Activated naive CD4-positive, alpha-beta T cell treated with anti-CD3 and anti-CD28 coated beads, Interleukin-2, amount 50 U/mL, for 72 hours (primary cell): Measurements from ENCODE around the gene RIPOR2. TPM values are rescaled to one million over a fixed set of nuclear protein-coding genes. Genes with fewer than 3 reads are reported as not detected.

Experiments used
- ATAC-seq, 2 donors: fragments of 150-1000 bp; cut with Tn5 transposase; 2 replicates each; pipeline ENCODE4 v1.10.0; 2021; ENCODE audit warnings: mild to moderate bottlenecking in 2 of 2, moderate library complexity in 2 of 2
- DNase-seq, 2 donors: peaks; one replicate each; pipeline ENCODE4 v3.0.0; 2021 to 2022; ENCODE audit warnings: low spot score in 2 of 2
- H3K27ac Mint-ChIP-seq, 2 donors: one replicate each; pipeline ENCODE4 v1.8.0; 2022; ENCODE audit warnings: mild to moderate bottlenecking in 2 of 2, mixed read lengths in 2 of 2
- H3K36me3 Mint-ChIP-seq, 2 donors: one replicate each; pipeline ENCODE4 v1.8.0; 2022; ENCODE audit warnings: mixed read lengths in 2 of 2
- H3K9me3 Mint-ChIP-seq, 2 donors: one replicate each; pipeline ENCODE4 v1.8.0; 2022; ENCODE audit warnings: mixed read lengths in 2 of 2
- total RNA-seq, 2 donors: library from RNA; stranded (reverse); gene quantifications; one replicate each; pipeline ENCODE4 v1.2.3, GENCODE V29; 2022

The RIPOR2 gene
- total RNA-seq, 2 donors from 2014 or later = 63.9 to 126 TPM

DNA sequence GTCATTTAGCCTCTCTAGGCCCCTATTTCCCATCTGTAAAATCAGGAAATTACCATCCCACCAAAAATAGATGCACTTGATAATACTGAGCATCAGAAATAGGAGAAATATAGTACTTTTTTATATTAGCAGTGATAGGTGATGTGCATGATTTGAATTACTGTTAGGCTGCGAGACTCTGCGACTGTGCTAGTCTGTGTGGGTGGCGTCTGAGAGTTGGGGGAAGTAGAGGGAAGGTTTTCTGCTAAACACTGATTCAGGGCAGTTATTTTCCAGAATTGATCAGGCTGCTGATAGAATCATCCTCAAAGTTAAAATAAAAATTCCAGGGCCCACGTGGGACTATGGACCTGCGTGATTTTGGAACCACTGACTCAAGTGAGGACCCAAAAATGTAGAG, 76.6 kb downstream of the RIPOR2 start:
- no peak for DNase-seq
- no peak for ATAC-seq
- peak overlapping the region; percentile 7 to 75 for H3K27ac Mint-ChIP-seq
- peaks cover 31 to 50% of the 10 kb centered on the region in 2 donors for H3K36me3 Mint-ChIP-seq
- no peaks in the 10 kb centered on the region for H3K9me3 Mint-ChIP-seq

DNA sequence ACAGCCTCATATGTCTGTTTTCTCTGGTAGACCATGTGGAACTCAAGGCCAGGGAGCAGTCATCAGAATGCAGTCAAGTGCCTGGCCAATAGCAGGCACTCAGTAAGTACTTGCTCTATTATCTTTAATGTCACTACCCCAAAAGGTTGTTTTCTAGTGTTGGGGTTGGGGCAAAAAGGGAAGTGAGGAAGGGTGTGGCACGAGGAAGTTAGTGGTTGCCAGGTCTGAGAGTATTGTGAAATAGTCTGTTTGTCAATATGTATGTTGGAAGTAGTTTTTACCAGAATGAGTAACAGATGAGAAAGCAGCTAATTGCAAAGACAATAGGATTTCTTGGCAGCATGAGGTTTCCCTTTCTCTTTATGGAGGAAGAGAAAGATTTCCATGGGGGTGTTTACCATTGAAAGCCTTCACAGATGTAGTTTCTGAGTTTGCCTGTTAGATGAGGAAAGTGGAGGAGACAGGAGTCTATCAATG, 77.5 kb downstream of the RIPOR2 start:
- Mint-ChIP-seq H3K9me3 (no peaks in the 10 kb centered on the region), H3K27ac (peak overlapping the region; percentile 75 to 95), H3K36me3 (peaks cover 31 to 46% of the 10 kb centered on the region in 2 donors)
- peak in 1 of 2 donors; percentile 20 for DNase-seq
- ATAC-seq = peak; percentile 38 to 45

DNA sequence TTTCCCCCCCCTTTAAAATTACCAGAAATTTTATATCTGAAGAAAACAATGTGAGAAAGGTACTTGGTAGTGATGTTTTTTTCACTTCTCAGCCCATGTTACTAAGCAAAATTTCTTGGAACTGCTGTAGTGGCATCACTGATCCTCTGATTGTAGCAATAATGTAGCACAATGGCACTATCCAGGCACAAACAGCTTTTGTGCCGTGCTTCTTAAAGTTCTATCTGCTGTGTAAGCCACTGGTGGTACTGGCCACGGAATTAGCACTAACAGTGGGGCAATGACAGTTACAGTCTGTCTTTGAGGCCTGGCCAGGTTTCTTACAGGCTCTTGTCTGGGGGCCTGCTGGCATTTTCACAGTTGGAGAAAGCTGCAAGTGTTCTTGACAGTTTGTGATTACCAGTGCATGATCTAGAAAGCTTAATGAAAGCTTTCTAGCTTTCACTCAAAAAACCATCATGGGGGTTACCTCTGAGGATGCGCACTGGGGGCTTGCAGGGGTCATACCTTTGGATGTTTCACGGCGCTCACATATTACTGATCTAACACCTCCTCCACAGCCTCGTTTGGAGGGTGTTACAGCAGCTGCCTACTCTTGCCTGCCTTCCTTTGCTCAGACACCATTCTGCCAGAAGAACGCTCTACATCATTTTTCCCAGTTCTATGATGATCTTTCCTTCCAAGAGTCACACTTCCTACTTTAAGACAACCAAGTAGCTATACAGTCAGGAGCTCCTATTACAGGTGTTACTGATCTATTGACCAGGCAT, 78.7 kb downstream of the RIPOR2 start:
- DNase-seq (no peak), ATAC-seq (peak; percentile 11 to 63)
- peak overlapping the region; percentile 51 to 75 for H3K27ac Mint-ChIP-seq
- peaks cover 31 to 52% of the 10 kb centered on the region in 2 donors for H3K36me3 Mint-ChIP-seq
- no peaks in the 10 kb centered on the region for H3K9me3 Mint-ChIP-seq

DNA sequence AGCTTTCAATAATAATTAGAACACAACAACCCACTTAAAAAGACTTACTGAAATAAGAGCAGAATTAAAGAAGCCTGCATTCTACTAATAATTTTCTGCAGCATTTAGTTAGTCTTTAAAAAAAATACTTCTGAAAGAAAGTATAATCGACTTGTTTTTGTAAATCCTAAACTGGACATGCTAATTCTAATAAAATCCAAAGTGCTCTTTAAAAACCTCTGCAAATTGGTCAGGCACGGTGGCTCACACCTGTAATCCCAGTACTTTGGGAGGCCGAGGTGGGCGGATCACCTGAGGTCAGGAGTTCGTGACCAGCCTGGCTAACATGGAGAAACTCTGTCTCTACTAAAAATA, 79.5 kb downstream of the RIPOR2 start:
- Mint-ChIP-seq H3K9me3 (no peaks in the 10 kb centered on the region), H3K36me3 (peaks cover 31 to 57% of the 10 kb centered on the region in 2 donors), H3K27ac (peak overlapping the region; percentile 75 to 91)
- no peak for DNase-seq
- no peak for ATAC-seq

DNA sequence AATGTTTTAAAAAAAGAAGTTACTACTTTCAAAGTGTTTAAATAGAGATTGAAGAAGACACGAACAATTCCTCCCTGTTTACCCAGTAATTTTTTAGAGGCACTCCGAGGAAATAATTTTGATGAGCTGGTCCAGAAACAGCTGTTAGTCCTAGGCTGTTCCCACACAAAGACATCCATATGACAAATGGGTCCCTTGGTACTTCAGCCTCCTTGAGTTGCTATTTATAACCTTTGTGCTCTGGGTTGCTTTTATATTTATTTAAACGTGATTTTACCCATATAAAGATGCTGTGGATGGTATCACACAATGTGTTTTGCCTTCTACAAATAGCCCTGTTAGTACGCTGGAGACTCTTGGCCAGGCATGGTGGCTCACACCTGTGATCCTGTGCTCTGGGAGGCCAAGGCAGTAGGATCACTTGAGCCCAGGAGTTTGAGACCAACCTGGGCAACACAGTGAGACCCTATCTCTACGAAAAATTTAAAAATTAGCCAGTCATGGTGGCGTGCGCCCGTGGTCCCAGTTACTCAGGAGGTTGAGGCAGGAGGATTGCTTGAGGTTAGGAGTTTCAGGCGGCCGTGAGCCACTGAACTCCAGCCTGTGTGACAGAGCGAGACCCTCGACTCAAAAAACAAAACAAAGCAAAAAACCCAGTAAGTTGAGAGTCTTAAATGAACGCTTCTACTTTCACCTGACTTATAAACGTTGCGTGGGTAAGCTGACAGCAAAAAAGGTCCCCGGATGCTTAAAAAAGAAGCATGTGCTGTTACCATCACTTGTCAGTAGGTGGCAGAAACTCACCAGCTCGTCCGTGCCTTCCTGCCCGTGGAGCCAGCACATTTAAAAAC, 80.1 kb downstream of the RIPOR2 start:
- Mint-ChIP-seq H3K27ac (peak overlapping the region; percentile 75 to 91), H3K9me3 (no peaks in the 10 kb centered on the region), H3K36me3 (peaks cover 29 to 58% of the 10 kb centered on the region in 2 donors)
- peak; percentile 43 to 70 for ATAC-seq
- DNase-seq = peak in 1 of 2 donors; percentile 65

DNA sequence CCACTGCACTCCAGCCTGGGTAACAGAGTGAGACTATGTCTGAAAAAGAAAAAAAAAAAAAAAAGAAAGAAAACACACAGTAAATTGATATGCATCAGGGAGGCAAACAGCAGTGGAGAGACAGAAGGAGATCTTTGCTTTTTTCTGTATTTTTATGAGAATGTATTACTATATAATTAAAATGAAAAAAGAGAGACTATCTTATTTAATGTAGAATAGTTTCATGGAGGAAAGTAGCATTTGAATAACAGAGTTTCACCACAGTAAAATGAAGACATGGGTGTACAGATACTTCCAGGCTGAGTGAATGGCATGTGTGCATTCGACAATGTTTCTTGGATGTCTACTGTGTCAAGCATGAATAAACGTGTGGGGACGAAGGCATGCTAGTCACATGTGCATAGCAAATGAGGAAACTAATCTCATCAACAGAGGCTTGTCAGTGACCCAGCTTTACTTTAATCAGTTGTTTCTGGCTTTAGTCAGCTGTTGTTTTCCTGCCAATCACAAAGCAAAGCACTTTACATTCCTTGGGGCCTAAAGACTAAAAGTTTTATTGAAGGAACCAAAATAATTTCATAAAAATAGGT, 81.6 kb downstream of the RIPOR2 start:
- ATAC-seq (no peak), DNase-seq (no peak)

DNA sequence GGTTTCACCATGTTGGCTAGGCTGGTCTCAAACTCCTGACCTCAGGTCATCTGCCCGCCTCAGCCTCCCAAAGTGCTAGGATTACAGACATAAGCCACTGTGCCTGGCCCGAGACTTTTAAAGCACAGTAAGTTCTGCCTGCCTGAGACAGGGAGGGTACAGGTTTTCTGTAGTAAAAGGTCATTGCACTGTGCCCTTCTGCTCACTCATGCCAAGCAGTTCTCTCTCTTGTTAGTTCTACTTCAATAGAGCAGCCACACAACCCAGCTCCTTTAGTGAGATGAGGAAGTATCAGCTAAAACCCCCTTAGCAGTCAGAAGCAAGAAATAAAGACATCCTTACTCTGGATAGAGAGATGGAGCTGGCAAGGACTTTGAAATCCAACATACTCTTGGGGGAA, 84.7 kb downstream of the RIPOR2 start:
- no peak for ATAC-seq
- Mint-ChIP-seq H3K9me3 (no peaks in the 10 kb centered on the region), H3K27ac (peak overlapping the region; percentile 60 to 75), H3K36me3 (peaks cover 21 to 64% of the 10 kb centered on the region in 2 donors)
- DNase-seq = no peak

More for the DNA sequence above, 81.6 kb downstream of the RIPOR2 start:
- Mint-ChIP-seq H3K27ac (peak overlapping the region; percentile 16 to 30), H3K9me3 (no peaks in the 10 kb centered on the region), H3K36me3 (peaks cover 21 to 58% of the 10 kb centered on the region in 2 donors)

DNA sequence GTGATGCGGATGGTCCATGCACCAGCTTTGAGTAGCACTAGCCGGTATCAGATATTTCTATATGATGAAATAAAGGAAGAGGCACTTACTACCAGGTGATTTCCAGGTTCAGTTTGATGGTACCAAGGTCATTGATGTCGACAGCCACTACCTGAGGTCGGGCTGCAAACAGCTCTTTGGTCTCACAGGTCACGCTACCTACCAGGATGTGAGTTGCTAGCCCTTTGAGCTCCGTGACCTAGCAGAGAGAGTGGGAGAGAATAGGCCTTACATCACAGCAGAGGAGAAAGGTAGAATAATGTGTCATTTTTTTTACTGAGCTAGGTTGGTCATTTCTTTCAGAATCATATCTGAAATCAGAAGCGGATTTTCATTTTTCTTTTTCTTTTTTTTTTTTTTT, 86.0 kb downstream of the RIPOR2 start:
- no peak for DNase-seq
- ATAC-seq = peak in 1 of 2 donors; percentile 24
- Mint-ChIP-seq H3K36me3 (peaks cover 21 to 71% of the 10 kb centered on the region in 2 donors), H3K27ac (peak overlapping the region in 1 of 2 donors; percentile 79), H3K9me3 (no peaks in the 10 kb centered on the region)

DNA sequence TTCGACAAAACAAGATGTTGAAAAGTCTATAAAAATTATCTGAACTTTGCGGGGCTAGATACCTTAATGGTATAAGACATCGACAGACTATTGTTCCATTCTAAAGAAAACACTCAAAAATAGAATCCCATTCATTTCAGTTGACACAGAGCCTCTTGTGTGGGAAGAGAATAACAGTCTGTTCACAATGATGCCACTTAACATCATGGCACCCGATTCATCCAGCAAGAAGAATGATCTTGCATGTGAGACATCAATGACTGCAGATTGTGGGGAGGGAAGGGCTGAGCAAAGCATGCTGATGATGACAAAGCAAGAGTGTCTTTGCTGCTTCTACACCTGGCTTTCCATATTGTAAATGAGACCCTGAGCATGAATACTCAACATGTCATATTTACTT, 87.3 kb downstream of the RIPOR2 start:
- H3K9me3 Mint-ChIP-seq = no peaks in the 10 kb centered on the region

DNA sequence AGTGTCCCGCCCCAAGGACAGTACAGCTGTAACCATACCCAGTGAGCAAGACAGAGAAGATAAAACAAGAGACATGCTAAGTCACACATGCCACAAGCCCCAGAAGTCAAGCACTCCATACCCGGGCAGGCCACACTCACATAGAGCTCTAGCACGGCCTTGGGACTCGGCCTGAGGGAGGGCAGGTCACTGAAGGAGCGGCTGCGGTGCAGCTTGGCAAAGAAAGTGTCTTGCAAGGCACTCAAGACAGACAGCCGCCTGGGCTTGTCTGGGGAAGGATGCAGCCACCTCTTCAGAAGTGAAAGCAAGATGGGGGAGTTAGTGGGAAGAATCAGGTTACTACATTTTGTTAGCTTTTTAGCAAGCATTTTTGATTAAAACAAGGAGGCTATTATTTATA, 88.4 kb downstream of the RIPOR2 start:
- H3K36me3 Mint-ChIP-seq = peaks cover 28 to 81% of the 10 kb centered on the region in 2 donors
- no peak for ATAC-seq
- DNase-seq = no peak
- H3K9me3 Mint-ChIP-seq = no peaks in the 10 kb centered on the region
- H3K27ac Mint-ChIP-seq = peak overlapping the region; percentile 39 to 93

More for the DNA sequence above, 87.3 kb downstream of the RIPOR2 start:
- H3K27ac Mint-ChIP-seq = peak overlapping the region in 1 of 2 donors; percentile 39
- peaks cover 21 to 77% of the 10 kb centered on the region in 2 donors for H3K36me3 Mint-ChIP-seq
- ATAC-seq (no peak), DNase-seq (no peak)

DNA sequence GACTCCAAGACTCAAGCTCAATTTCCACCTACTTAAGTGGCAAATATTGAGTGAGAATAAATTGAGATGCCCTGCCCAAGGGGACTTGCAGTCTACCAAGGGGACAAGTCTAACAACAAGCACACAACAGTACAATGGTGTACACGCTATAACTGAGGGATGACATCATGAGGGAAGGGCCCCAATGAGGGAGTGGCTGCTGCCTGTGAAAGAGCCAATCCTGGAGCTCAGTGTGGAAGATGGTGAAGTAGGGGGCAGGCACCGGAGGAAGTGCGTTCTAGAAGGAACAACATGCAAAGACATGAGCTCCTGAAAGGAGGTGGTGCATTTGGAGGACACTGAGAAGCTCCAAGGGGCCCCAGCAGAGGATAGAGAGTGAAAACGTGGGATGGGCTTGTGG, 90.2 kb downstream of the RIPOR2 start:
- H3K9me3 Mint-ChIP-seq = no peaks in the 10 kb centered on the region
- peaks cover 30 to 87% of the 10 kb centered on the region in 2 donors for H3K36me3 Mint-ChIP-seq
- ATAC-seq (no peak), DNase-seq (no peak)
- peak overlapping the region; percentile 26 to 55 for H3K27ac Mint-ChIP-seq

DNA sequence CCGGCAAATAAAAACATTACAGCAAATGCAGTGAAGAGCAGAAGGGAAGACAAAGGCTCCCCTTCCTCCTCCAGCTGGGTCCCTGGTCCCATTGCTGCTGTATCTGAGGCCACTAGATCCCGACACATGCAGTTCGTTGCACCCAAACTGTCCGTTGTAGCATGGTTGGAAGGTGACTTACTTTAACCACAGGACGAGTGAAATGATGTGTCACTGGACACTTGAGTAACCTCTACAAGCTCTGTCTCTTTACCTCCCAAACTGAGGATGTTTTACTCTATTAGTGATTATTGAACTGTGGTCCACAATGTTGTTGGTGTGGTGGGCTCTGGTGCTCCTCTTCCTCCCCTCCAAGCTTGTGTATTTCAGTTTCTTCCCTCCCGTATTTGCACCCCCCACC, 90.9 kb downstream of the RIPOR2 start:
- peak overlapping the region; percentile 55 to 65 for H3K27ac Mint-ChIP-seq
- no peak for ATAC-seq
- DNase-seq = no peak
- peaks cover 32 to 87% of the 10 kb centered on the region in 2 donors for H3K36me3 Mint-ChIP-seq
- H3K9me3 Mint-ChIP-seq = no peaks in the 10 kb centered on the region

DNA sequence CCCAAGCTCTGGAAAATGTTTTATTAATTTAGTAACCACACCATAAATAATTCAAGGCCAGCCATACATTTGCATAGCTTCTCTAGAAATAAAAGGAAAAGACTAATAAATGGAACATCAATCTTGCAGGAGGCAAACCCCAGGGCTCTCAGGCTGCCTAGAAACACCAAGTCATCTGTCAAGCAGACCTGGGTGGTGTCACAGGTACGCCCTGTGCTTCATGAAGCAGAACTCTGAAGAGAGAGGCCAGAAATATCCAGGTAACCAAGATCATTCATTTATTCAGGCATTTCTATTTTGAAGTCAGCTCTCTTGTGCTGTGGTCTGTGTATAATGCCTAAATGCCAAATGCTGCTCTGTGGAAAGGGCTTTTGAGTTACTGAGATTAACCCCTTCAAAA, 91.7 kb downstream of the RIPOR2 start:
- Mint-ChIP-seq H3K36me3 (peaks cover 25 to 87% of the 10 kb centered on the region in 2 donors), H3K27ac (peak overlapping the region in 1 of 2 donors; percentile 57), H3K9me3 (no peaks in the 10 kb centered on the region)
- DNase-seq (no peak), ATAC-seq (no peak)

DNA sequence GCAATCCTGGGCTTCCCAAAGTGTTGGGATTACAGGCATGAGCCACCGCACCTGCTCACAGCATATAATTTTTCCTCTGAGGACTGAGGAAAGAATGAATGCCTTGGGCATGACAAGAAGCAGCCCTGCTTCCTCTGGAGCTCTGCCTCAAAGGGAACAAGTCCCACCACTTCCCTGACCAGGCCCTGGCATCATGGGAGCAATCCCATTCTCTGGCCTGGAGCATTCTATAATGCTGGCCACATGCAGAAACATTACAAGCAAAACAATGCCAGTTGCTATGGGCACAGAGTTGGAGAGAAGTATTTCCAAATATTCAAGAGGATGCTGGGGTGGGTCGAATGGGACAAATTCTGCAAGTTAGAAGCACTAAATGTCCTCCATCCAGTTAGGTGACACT, 95.6 kb downstream of the RIPOR2 start:
- H3K36me3 Mint-ChIP-seq = peaks cover 15 to 72% of the 10 kb centered on the region in 2 donors
- H3K27ac Mint-ChIP-seq = peak overlapping the region; percentile 66 to 72
- no peak for DNase-seq
- no peak for ATAC-seq
- no peaks in the 10 kb centered on the region for H3K9me3 Mint-ChIP-seq

DNA sequence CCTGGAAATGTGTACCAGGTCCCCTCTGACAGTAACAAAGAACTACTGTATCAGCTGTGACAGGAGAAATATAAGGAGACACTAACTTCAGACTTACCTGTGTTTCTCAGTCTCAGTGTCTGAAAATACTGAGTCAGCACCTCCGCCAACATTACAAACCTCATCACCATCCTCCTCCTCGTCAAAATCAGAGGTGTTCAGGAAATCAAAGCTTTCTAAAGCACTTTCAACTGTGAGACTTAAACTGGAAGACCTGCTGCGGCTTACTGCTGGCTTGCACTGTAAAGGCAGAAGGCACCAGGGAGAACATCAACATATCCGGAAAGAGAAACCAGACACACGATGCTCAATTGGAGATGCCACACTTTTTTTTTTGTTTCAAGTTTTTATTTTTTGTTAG, 96.8 kb downstream of the RIPOR2 start:
- Mint-ChIP-seq H3K27ac (peak overlapping the region; percentile 66 to 90), H3K36me3 (peaks cover 24 to 77% of the 10 kb centered on the region in 2 donors), H3K9me3 (no peaks in the 10 kb centered on the region)
- ATAC-seq (peak; percentile 51 to 67), DNase-seq (no peak)

DNA sequence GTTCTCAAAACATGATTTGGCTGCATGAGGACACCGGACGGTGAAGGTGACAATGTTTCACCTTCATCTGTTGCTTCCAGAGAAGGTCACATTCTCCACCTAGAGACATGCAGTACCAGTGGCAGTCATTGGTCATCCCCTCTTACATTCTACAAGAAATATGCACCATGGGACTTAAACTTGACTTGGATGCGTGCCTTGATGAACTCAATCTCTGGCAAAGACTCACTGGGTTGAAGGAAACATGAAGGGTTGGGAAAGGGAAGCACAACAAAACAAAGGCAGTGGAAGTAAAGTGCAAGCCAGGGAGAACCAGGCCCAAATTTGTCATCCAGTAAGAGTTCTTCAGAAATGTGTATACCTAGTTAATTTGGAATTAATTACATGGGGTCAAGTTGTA, 97.7 kb downstream of the RIPOR2 start:
- no peak for DNase-seq
- Mint-ChIP-seq H3K9me3 (no peaks in the 10 kb centered on the region), H3K27ac (peak overlapping the region in 1 of 2 donors; percentile 14), H3K36me3 (peaks cover 22 to 81% of the 10 kb centered on the region in 2 donors)
- no peak for ATAC-seq

DNA sequence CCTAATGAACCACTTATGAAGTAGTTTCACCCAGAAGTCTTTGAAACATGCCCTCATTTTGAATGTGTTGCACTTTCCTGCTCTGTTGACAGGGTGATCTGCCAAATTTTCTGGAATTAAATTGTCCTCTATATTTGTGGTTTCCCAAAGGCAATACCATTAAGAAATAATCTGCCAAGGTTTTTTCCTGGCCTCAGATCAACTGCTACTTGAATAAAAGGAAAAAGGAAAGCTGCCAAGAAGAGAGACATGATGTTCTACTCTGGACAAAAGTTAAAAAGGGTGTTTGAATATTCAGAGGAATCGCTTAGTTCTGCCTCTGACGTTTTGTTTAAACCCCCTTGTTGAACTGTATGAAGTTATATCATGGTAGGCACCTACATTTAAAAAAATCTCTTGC, 99.7 kb downstream of the RIPOR2 start:
- Mint-ChIP-seq H3K27ac (peak overlapping the region; percentile 52 to 67), H3K9me3 (no peaks in the 10 kb centered on the region), H3K36me3 (peaks cover 16 to 67% of the 10 kb centered on the region in 2 donors)
- ATAC-seq (no peak), DNase-seq (no peak)
